NCI-H1930 (cell line): ENCODE measurements around the gene DDX39A.
"Not testable (repeated sequence)": the region's sequence is repeated elsewhere in the genome, so short reads cannot be mapped to it uniquely, and the experiment has no call there.

ENCODE experiments used
- DNase-seq, 2 experiments: peaks; one replicate each; lab custom pipeline; 2025; lab: John Stamatoyannopoulos, UW

The DDX39A gene

DNA sequence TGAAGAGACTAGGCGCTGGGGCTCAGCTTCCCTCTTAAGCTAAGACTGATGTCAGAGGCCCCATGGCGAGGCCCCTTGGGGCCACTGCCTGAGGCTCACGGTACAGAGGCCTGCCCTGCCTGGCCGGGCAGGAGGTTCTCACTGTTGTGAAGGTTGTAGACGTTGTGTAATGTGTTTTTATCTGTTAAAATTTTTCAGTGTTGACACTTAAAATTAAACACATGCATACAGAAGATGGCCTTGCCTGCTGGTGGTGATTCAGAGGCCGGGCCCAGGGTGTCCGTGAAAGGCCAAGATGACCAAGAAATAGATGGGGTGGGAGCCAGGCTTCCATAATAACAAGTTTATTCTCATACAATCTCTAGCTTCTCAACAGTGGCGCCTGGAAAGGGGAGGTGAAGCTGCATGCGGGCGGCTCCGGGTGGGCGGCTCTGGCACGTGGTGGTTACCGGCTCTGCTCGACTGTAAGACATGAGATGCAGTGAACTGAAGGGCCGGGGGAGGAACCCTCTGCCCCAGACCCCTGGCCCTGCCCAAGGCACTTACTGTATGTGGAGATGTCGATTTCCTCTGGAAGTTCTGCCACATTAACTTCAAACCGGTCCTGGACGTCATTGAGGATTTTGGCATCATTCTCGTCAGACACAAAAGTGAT is 10.5 kb downstream of the DDX39A start:
- no peak for DNase-seq

- no peak for DNase-seq
Measured at GRCh38 chr19:14407605-14408484, 11.3 kb downstream of the DDX39A start.

- DNase-seq: no peak
Measured at GRCh38 chr19:14406645-14407401, 12.3 kb downstream of the DDX39A start.

- DNase-seq: peak; percentile 68 to 72
Measured at GRCh38 chr19:14405758-14406644, 13.1 kb downstream of the DDX39A start.

GRCh38 chr19:14405380-14405757 is 13.8 kb downstream of the DDX39A start:
- DNase-seq: no peak

GRCh38 chr19:14404312-14404711 is 14.8 kb downstream of the DDX39A start:
- DNase-seq: no peak

DNA sequence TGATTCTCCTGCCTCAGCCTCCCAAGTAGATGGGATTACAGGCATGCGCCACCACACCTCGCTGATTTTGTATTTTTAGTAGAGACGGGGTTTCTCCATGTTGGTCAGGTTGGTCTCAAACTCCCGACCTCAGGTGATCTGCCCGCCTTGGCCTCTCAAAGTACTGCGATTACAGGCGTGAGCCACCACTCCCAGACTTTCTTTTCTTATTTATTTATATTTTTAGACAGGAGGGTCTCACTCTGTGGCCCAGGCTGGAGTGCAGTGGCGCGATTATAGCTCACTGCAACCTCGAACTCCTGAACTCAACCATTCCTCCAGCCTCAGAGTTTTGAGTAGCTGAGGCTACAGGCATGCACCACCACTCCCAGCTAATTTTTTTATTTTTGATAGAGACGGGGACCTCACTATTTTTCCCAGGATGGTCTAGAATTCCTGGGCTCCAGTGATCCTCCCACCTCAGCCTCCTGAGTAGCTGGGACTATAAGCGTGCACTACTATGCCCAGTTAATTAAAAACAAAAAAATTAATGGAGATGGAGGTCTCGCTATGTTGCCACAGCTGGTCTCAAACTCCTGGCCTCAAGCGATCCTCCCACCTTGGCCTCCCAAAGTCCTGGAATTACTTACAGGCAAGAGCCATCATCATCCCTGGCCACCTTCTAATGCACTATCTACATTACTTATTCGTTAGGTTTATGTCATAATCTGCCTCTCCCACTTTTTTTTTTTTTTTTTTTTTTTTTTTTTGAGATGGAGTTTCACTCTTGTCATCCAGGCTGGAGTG is 15.8 kb downstream of the DDX39A start:
- not testable (repeated sequence) for DNase-seq

GRCh38 chr19:14402332-14403144 is 16.6 kb downstream of the DDX39A start:
- no peak for DNase-seq

DNA sequence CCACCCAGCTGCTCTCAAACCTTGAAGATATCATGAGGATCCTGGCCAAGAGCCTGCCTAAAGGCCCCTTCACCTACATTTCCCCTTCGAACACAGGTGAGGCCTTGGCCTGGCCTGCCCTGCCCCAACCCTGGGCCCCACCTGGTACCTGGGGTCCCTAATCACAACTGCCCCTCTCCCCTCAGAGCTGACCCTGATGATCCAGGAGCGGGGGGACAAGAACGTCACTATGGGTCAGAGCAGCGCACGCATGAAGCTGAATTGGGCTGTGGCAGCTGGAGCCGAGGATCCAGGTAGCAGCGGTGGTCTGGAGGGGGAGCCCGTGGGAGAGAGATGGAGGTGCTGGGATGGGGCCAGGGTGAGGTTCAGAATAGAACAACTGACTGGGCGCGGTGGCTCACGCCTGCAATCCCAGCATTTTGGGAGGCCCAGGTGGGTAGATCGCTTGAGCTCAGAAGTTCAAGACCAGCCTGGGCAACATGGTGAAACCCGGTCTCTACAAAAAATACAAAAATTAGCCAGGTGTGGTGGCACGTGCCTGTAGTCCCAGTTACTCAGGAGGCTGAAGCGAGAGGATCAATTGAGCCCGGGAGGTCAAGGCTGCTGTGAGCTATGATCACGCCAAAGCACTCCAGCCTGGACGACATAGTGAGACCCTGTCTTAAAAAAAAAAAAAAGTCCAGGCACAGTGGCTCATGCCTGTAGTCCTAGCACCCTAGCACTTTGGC is 17.5 kb downstream of the DDX39A start:
- no peak for DNase-seq

- no peak for DNase-seq
Measured at GRCh38 chr19:14400951-14401431, 18.1 kb downstream of the DDX39A start.

DNA sequence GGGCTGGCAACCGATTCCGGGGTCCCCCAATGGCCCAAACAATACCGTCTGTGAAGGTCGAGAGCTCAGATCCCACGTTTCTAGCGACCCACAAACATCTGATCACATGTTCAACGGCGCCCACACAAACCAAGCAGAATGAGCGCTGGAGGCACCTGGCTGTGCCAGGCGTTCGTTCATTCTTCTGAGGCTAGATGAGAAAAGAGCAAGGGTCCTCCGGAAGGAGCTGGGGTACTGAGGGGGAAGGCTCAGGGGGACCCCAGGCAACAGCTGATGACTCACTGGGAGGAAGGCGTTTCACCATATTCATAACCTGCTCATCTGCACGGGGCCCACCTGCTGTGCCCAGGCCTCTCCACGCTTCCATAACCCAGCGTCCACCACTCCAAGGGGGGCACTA is 22.0 kb downstream of the DDX39A start:
- DNase-seq: not testable (repeated sequence)

GRCh38 chr19:14396730-14397129 is 22.4 kb downstream of the DDX39A start:
- DNase-seq: not testable (repeated sequence)

- no peak for DNase-seq
Measured at GRCh38 chr19:14395710-14396336, 23.3 kb downstream of the DDX39A start.

- no peak for DNase-seq
Measured at GRCh38 chr19:14395262-14395661, 23.9 kb downstream of the DDX39A start.

- no peak for DNase-seq
Measured at GRCh38 chr19:14394167-14394566, 25.0 kb downstream of the DDX39A start.

DNA sequence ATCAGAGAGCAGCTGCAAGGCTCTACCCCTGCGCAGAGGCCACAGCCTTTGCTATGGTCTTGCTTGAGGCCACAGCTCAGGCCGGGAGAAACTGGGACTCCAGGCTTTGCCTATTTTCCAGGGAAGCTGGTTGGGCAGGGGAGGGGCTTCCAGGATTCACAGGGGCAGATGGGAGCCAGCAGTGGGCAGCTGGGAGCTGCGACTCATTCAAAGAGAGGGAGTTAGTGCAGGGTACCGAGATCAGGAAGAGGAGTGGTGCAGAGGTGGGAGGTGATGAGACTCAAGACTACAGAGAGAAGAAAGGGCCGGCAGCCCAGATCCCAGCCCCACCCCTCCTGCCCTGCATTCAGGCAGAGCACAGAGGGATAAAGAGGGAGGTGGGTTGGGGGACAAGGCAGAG is 25.8 kb downstream of the DDX39A start:
- no peak for DNase-seq

DNA sequence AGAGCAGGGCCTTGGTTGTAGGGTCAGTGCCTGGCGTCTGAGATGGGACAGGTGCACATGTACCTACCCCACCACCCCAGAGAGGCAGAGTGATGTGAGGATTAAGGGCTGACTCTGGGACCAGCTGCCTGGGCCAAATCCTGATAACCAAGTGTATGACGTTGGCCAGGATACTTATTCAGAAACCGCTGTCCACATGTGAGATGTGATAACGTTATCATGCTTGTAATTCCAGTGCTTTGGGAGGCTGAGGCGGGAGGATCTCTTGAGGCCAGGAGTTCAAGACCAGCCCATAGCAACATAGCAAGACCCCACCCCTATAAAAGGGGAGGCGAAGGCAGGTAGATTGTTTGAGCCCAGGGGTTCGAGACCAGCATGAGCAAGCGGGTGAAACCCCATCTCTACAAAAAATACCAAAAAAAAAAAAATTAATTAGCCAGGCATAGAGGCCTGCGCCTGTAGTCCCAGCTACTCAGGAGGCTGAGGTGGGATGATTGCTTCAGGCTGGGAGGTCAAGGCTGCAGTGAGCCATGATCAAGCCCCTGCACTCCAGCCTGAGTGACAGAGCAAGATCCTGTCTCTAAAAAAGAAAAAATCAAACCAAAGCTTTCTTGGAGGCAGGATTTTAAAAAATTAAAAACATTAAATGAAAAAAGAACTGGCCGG is 27.9 kb downstream of the DDX39A start:
- no peak for DNase-seq

DNA sequence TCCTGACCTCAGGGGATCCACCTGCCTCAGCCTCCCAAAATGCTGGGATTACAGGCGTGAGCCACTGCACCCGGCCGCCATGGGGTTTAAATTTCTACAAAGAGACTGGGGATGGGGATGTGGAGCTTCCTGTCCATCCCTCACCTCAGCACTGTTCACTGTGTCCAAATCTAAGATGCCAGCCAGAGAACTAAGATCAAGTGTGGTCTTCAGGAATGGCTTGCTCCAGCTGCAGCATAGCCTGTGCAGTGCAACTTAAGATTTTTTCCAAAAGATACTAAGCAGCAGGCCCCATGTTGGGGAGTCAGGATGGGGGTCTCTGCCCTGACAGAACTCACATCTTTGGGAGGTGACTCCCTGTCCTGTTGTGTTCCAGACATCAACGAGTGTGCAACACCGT is 28.6 kb downstream of the DDX39A start:
- no peak for DNase-seq
